Hair follicular keratinocyte (primary cell): Measurements from ENCODE around the gene POLK. TPM values are rescaled to one million over a fixed set of nuclear protein-coding genes. Genes with fewer than 3 reads are reported as not detected.

Source experiments
- total RNA-seq: library from RNA; depleted of rRNA; stranded (reverse); fragments of >200 nt; gene quantifications from 2 replicates; pipeline ENCODE4 v1.2.3, GENCODE V29; 2015

Gene POLK
- total RNA-seq: 7.7 and 12.8 TPM in 2 replicates

DNA sequence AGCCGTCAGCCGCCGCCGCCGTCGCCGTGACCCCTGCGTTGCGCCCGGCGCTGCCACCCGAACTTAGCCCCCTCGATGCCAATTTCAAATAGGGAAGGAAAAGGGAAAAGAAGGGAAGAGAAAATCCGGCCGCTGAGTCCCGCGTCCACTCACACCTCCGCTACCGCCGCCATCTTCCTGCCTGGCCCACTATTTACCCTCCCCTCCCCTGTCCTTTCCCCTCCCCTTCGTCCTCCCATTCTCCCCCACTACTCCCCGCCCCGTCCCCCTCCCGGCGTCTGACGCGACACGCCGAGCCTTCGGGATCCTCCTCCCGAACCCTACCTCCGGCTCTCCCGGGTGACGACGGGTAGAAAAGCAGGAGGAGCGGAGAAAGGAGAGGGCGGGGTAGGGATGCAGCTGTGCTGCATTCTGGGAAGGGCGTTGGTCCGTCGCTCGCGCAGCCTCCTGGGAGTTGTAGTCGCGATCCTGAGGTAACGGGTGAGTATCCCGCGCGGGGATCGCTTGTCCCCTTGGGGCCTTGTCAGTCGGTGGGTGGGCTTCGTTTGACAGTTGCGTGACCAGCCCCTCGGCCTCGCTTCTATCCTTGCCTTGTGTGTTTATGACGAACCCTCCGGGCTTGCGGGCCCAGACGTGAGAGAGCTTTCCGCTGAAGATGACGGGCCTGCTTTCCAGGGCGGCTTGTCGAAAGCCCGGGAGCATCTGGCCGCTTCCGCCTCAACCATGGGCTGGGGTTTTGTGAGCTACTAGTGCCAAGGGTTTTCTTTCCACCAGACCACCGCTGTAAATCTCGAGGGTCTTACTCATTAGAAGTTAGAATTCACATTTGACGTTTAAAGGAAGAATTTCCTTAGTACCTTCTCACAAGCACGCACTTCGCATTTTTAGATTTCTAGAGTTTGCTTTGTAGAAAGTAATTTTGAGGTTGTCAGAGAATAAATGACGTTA lies at the start of gene POLK, which contains the start of gene CERT1:
TSS of gene POLK (plus strand) at position 457 of the 948 bp plus-strand sequence.
TSS of gene CERT1 (minus strand) at position 195 of the 948 bp plus-strand sequence. CDS start 422 bp downstream, outside the sequence.

DNA sequence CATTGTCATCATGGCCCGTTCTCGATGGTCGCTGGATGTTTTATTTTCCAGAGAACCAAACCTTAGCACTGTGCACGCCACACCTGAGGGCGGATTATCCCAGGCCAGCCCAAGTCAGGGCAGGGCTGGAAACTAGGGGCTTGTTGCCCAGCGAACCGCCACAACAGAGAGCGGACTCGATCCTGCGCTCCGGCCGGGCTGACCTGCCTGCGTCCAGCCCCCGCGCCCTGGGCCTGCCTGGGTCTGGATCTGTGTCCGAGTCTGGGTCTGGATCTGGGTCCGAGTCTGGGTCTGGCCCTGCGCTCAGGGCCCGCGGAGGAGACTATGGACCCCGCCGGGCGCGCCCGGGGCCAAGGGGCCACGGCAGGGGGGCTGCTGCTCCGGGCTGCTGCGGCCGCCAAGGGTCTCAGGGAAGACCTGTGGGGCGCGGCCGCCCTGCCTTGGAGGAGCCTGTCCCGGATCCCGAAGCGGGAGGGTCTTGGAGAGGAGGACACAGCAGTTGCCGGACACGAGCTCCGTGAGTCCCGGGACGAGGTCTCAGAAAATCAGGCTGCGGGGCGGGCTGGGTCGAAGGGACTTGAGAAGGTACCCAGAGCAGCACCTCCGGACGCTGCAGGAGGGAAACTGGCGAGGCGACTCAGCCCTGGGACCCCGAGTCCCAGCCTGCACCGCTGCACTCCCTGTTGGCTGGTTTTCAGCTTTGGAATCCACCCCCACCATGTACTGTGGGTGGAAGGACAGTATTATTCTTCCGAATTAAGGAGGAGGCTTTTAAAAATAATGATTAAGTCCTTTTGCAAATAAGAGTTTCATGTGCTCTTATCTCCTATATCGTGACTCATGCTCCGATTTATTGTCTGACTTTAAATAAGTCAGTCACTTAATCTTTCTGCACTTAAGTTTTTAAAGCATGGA lies 99.9 kb downstream of the POLK start, which contains the start of gene ANKDD1B:
TSS of gene ANKDD1B (plus strand) at position 143 of the 915 bp plus-strand sequence. CDS start at position 325, 182 bp downstream.

Other genes starting within 250 kb of the POLK start
- gene HMGCR, start 174.7 kb upstream of the POLK start, total RNA-seq: 108 and 143 TPM in 2 replicates
- gene CERT1, start 262 bp upstream of the POLK start, total RNA-seq: 5.4 and 8.4 TPM in 2 replicates
- not detected in 2 replicates for gene ANKDD1B, start 99.6 kb downstream of the POLK start, total RNA-seq
- 12.9 and 19.0 TPM in 2 replicates for gene POC5, start 205.5 kb downstream of the POLK start, total RNA-seq